ENCODE measurements around the gene GALE.
"Not testable (repeated sequence)": the region's sequence is repeated elsewhere in the genome, so short reads cannot be mapped to it uniquely, and the experiment has no call there.

The GALE gene

GRCh38 chr1:23791516-23792047 lies 9.0 kb downstream of the GALE start:
- DNase-seq, result no peak

- DNase-seq, result peak; percentile 84
Observed at GRCh38 chr1:23790696-23791515, 9.6 kb downstream of the GALE start, which contains the start of gene LYPLA2. Gene LYPLA2, plus strand, starts transcription at chr1:23791145. Its CDS starts 1,538 bp downstream, at chr1:23792683.

- no peak for DNase-seq
Observed at GRCh38 chr1:23788695-23789094, 11.9 kb downstream of the GALE start.

GRCh38 chr1:23787701-23788100 lies 12.9 kb downstream of the GALE start:
- DNase-seq, result no peak

- no peak for DNase-seq
Observed at GRCh38 chr1:23784846-23785245, 15.7 kb downstream of the GALE start.

- not testable (repeated sequence) for DNase-seq
Observed at GRCh38 chr1:23783141-23783540, 17.4 kb downstream of the GALE start.

- DNase-seq, result no peak
Observed at GRCh38 chr1:23779826-23780371, 20.7 kb downstream of the GALE start.

- DNase-seq, result peak; percentile 85
Observed at GRCh38 chr1:23777979-23778814, 22.4 kb downstream of the GALE start, which contains the start of gene PITHD1. Gene PITHD1, plus strand, starts transcription at chr1:23778418. Its CDS starts 98 bp downstream, at chr1:23778516.

GRCh38 chr1:23776217-23776616 lies 24.3 kb downstream of the GALE start:
- no peak for DNase-seq

- DNase-seq, result no peak
Observed at GRCh38 chr1:23774174-23774880, 26.2 kb downstream of the GALE start.

- no peak for DNase-seq
Observed at GRCh38 chr1:23772854-23773242, 27.7 kb downstream of the GALE start.

- peak; percentile 77 for DNase-seq
Observed at GRCh38 chr1:23772049-23772853, 28.3 kb downstream of the GALE start.

GRCh38 chr1:23768733-23769132 lies 31.8 kb downstream of the GALE start:
- no peak for DNase-seq

GRCh38 chr1:23763041-23763577 lies 37.4 kb downstream of the GALE start:
- DNase-seq, result no peak

GRCh38 chr1:23759277-23759676 lies 41.3 kb downstream of the GALE start:
- DNase-seq, result no peak

GRCh38 chr1:23757812-23758211 lies 42.7 kb downstream of the GALE start:
- no peak for DNase-seq

GRCh38 chr1:23756676-23757075 lies 43.9 kb downstream of the GALE start:
- DNase-seq, result no peak

GRCh38 chr1:23752909-23753308 lies 47.6 kb downstream of the GALE start:
- DNase-seq, result no peak

- no peak for DNase-seq
Observed at GRCh38 chr1:23751815-23752200, 48.7 kb downstream of the GALE start.

GRCh38 chr1:23751050-23751814 lies 49.3 kb downstream of the GALE start:
- DNase-seq, result peak; percentile 40

- no peak for DNase-seq
Observed at GRCh38 chr1:23748016-23748415, 52.5 kb downstream of the GALE start.
